GM12878 (cell line): ENCODE data around the gene TAF9B. TPM values are rescaled to one million over a fixed set of nuclear protein-coding genes. Genes with fewer than 3 reads are reported as not detected.

Experiments used
- ATAC-seq: fragments of 200-7000 bp; cut with Tn5 transposase; 3 replicates; pipeline ENCODE4 v1.9.1; 2020; ENCODE audit warnings: mild to moderate bottlenecking, moderate library complexity
- BruUV-seq: library from RNA; stranded (reverse); fragments of 400-500 nt; replicated peaks from 2 replicates; lab custom pipeline; 2021; lab: Mats Ljungman, UMichigan
- CTCF ChIA-PET: fragments of 300-600 bp; sonication (Branson Sonifier 250); formaldehyde crosslinking; extraction: SDS; loops from one replicate; lab custom pipeline; 2021; ENCODE audit warnings: inconsistent platforms; lab: Yijun Ruan, JAX
- POLR2A ChIA-PET: fragments of 350-600 bp; formaldehyde crosslinking; extraction: SDS; loops from one replicate; lab custom pipeline; 2021; ENCODE audit warnings: inconsistent platforms; lab: Charles Lee
- RAD21 ChIA-PET: fragments of 300-600 bp; sonication (Branson Sonifier 250); formaldehyde crosslinking; loops from one replicate; lab custom pipeline; 2023; ENCODE audit warnings: antibody characterized with exemption; ENCODE audit not compliant: unreplicated experiment; lab: Charles Lee
- SMC1A ChIA-PET: fragments of 300-600 bp; sonication (Branson Sonifier 250); formaldehyde crosslinking; loops from one replicate; lab custom pipeline; 2023; ENCODE audit not compliant: unreplicated experiment, uncharacterized antibody; lab: Charles Lee
- DNase-seq: peaks from one replicate; pipeline ENCODE4 v3.0.0-alpha.2; 2011; ENCODE audit warnings: low read depth, low spot score
- FAIRE-seq: peaks from 3 replicates; lab custom pipeline; 2011; peaks lifted over from hg19 to GRCh38; lab: Jason Lieb, UNC
- H2AFZ ChIP-seq: 2 replicates; pipeline ENCODE4 v1.6.0; 2011; ENCODE audit warnings: low read depth, low read length, control low read depth; ENCODE audit not compliant: control insufficient read depth
- H3K27ac ChIP-seq: 2 replicates; pipeline ENCODE4 v1.5.1; 2011; ENCODE audit warnings: control low read depth; ENCODE audit not compliant: control insufficient read depth, insufficient read depth
- H3K27me3 ChIP-seq, 2 experiments: replicated peaks in 1 of 2; 2 replicates each; pipeline versions ENCODE4 v1.6.0 to v1.6.1; 2011; ENCODE audit warnings: low read length in 1 of 2; ENCODE audit not compliant: control insufficient read depth in 2 of 2, insufficient read depth in 2 of 2
- H3K36me3 ChIP-seq, 2 experiments: 2 replicates each; pipeline ENCODE4 v1.5.1; 2011; ENCODE audit warnings: low read length in 1 of 2; ENCODE audit not compliant: control insufficient read depth in 2 of 2, insufficient read depth in 2 of 2
- H3K4me1 ChIP-seq: 2 replicates; pipeline ENCODE4 v1.6.1; 2011; ENCODE audit warnings: mild to moderate bottlenecking, low read length, moderate library complexity, mixed read lengths; ENCODE audit not compliant: control insufficient read depth, insufficient read depth
- H3K4me2 ChIP-seq: 2 replicates; pipeline ENCODE4 v1.6.0; 2011; ENCODE audit warnings: control low read depth; ENCODE audit not compliant: control insufficient read depth, insufficient read depth
- H3K4me3 ChIP-seq: fragments of 200-600 bp; sonication (generic); 2 replicates; pipeline ENCODE4 v1.5.1; 2016
- H3K79me2 ChIP-seq: 2 replicates; pipeline ENCODE4 v1.6.0; 2011; ENCODE audit warnings: low read length; ENCODE audit not compliant: control insufficient read depth, insufficient read depth
- H3K9ac ChIP-seq: 2 replicates; pipeline ENCODE4 v1.8.0; 2011; ENCODE audit warnings: low read length, control low read depth, mixed read lengths; ENCODE audit not compliant: control insufficient read depth, insufficient read depth
- H3K9me3 ChIP-seq: replicated peaks from 3 replicates; pipeline ENCODE4 v1.5.1; 2011; ENCODE audit warnings: mild to moderate bottlenecking, low read length; ENCODE audit not compliant: control insufficient read depth, insufficient read depth
- H4K20me1 ChIP-seq: 2 replicates; pipeline ENCODE4 v1.6.0; 2011; ENCODE audit not compliant: control insufficient read depth, insufficient read depth
- CBX5 ChIP-seq: sonication (generic); IDR thresholded peaks from 2 replicates; pipeline ENCODE4 v1.6.1; 2016; ENCODE audit warnings: low read depth, moderate library complexity, mild to moderate bottlenecking, inconsistent platforms
- CEBPB ChIP-seq, 2 experiments: fragments of 150-350 bp in 1 of 2; IDR thresholded peaks; 2 replicates each; pipeline ENCODE4 v1.6.1; 2012 to 2014; ENCODE audit warnings: low read depth in 2 of 2, low read length in 2 of 2, borderline replicate concordance in 1 of 2, inconsistent platforms in 1 of 2
- FOXK2 ChIP-seq: fragments of 450-650 bp; IDR thresholded peaks from 2 replicates; pipeline ENCODE4 v1.6.1; 2017; ENCODE audit warnings: mild to moderate bottlenecking, moderate library complexity
- NBN ChIP-seq: fragments of 450-650 bp; IDR thresholded peaks from 2 replicates; pipeline ENCODE4 v1.6.1; 2016
- NFIC ChIP-seq: IDR thresholded peaks from 2 replicates; pipeline ENCODE4 v1.6.1; 2012; ENCODE audit warnings: low read depth, mild to moderate bottlenecking, inconsistent platforms, low read length, moderate library complexity
- RAD21 ChIP-seq: IDR thresholded peaks from 2 replicates; pipeline ENCODE4 v1.6.1; 2011; ENCODE audit warnings: mild to moderate bottlenecking, low read depth, low read length, moderate library complexity; ENCODE audit not compliant: insufficient read depth
- TBL1XR1 ChIP-seq: IDR thresholded peaks from 2 replicates; pipeline ENCODE4 v1.6.1; 2012; ENCODE audit warnings: low read depth, low read length, improper control_type of control experiment
- WGBS: methylation state at CpG from one replicate; pipeline ENCODE4 v1.1.6; 2016; ENCODE audit warnings: low lambda C conversion rate; ENCODE audit not compliant: insufficient replicate concordance, insufficient coverage; ENCODE audit errors: missing lambda C conversion rate; 5-methylcytosine and 5-hydroxymethylcytosine counted together
- in situ Hi-C: fragments of 300-500 bp; cut with MboI; formaldehyde crosslinking; loops from 9 replicates; pipeline ENCODE4 v1.14.3; 2018; ENCODE audit warnings: mixed read lengths
- intact Hi-C: fragments of 100-400 bp; cut with micrococcal nuclease; formaldehyde crosslinking; loops from one replicate; pipeline ENCODE4 v1.14.2; 2022; ENCODE audit not compliant: unreplicated experiment
- polyA plus RNA-seq, 11 experiments: library from polyadenylated mRNA; depleted of rRNA in 4 of 11; unstranded in 6 of 11; stranded (reverse) in 5 of 11; fragments of >200 nt; fragmentation: Nextera tagmentation in 4 of 11; fragmentation: Illumina TruSeq in 1 of 11; extraction: Ambion mirVana in 4 of 11; extraction: Trizol in 1 of 11; gene quantifications; 1 replicate in 1 of 11; 2 replicates in 10 of 11; pipeline versions ENCODE4 v1.2.1 to v1.2.3, GENCODE V29; 2011 to 2016; ENCODE audit warnings: inconsistent platforms in 2 of 11, missing spikeins in 2 of 11, low read depth in 1 of 11
- total RNA-seq, 4 experiments: library from RNA; depleted of rRNA in 3 of 4; stranded (reverse); fragments of >200 nt in 3 of 4; fragmentation: Illumina TruSeq in 1 of 4; extraction: Trizol in 1 of 4; gene quantifications; 2 replicates each; pipeline versions ENCODE4 v1.2.1 to v1.2.3, GENCODE V29; 2013 to 2021
- TF ChIP-seq, protein P1 (sequence below): fragments of 450-650 bp; IDR thresholded peaks from 2 replicates; pipeline ENCODE4 v1.6.1; 2017; ENCODE audit warnings: borderline replicate concordance
- TF ChIP-seq, protein P2 (sequence below): fragments of 450-650 bp; IDR thresholded peaks from 2 replicates; pipeline ENCODE4 v1.6.1; 2018; ENCODE audit warnings: borderline replicate concordance, mild to moderate bottlenecking; ENCODE audit not compliant: partially characterized antibody
- TF ChIP-seq, protein P3 (sequence below): fragments of 450-650 bp; IDR thresholded peaks from 2 replicates; pipeline ENCODE4 v1.6.1; 2014; ENCODE audit warnings: mild to moderate bottlenecking
- TF ChIP-seq, protein P4 (sequence below): fragments of 450-650 bp; IDR thresholded peaks from 2 replicates; pipeline ENCODE4 v1.6.1; 2016; ENCODE audit warnings: mild to moderate bottlenecking
- TF ChIP-seq, protein P5 (sequence below): IDR thresholded peaks from 2 replicates; pipeline ENCODE4 v1.6.1; 2012; ENCODE audit warnings: low read depth, low read length, improper control_type of control experiment

TAF9B gene
- total and polyA plus RNA-seq, 10 of the 15 experiments (the other 5 are each of a cell fraction or from before 2014, with no cell fraction given): 14.9 to 42.5 (median 22.3) TPM

DNA sequence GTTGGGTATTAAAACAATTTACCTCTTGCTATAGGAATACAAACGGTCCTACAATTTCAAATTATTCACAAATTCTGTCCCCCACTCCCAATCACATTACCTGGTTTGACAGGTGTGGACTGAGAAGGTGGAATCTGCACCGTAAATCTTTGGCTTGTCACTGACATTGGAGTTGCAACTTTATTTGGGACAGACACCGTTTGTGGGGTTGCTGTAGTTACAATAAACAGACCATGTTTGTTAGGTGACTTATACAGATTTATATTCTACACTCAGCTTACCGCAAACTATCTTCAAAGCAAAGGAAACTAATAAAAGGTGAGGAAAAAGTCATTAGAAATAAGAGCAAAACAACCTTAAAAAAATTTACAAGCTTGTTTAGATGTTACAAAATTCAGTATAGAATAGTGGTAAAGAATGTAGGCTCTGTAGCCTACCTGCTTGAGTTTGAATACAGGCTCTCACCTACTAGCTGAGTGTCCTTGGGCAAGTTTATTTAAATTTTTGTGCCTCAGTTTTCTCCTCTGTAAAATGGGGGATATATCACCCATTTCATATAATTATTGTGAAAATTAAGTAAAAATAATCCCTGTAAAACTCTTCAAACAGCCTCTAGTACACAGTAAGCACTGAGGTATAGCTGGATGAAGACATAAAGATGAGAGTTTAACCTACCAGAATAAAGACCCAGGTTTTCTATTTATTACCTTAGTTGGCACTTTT, 6.1 kb downstream of the TAF9B start:
- Histone ChIP-seq H3K36me3 (peaks cover 0 to 6% of the 10 kb centered on the region in 2 experiments; a peak in 2 of 4 replicates), H3K27me3 (no peaks in the 10 kb centered on the region), H3K9ac (no peak overlapping the region), H3K4me2 (no peak overlapping the region), H3K4me1 (no peaks in the 10 kb centered on the region), H4K20me1 (no peaks in the 10 kb centered on the region), H2AFZ (no peak overlapping the region), H3K27ac (no peak overlapping the region), H3K9me3 (no peaks in the 10 kb centered on the region), H3K79me2 (no peaks in the 10 kb centered on the region), H3K4me3 (no peak overlapping the region)
- DNase-seq (no peak), FAIRE-seq (no peak), ATAC-seq (no peak)
- in situ Hi-C loops: no loop called here
- ChIA-PET RAD21 (no interaction called here), CTCF (interaction anchor here (1.6 kb wide), 1 partner anchor 9 kb away, joined by 3 read pairs; no protein-coding TSS in a partner anchor), SMC1A (no interaction called here), POLR2A (interaction anchor here (0.8 to 1.2 kb wide), 2 partner anchors 8 to 26 kb away, joined by 3 read pairs; no protein-coding TSS in a partner anchor)
- WGBS: 73% methylated on average over 4 of the region's 4 CpGs
- no TSS peak for BruUV-seq
- intact Hi-C loops: loop anchor here (10.0 kb wide), 2 partner anchors 381 to 951 kb away; no protein-coding TSS in a partner anchor
- TF ChIP-seq CBX5: no peak
- TF ChIP-seq NBN: no peak
- TF ChIP-seq, protein P1, sequence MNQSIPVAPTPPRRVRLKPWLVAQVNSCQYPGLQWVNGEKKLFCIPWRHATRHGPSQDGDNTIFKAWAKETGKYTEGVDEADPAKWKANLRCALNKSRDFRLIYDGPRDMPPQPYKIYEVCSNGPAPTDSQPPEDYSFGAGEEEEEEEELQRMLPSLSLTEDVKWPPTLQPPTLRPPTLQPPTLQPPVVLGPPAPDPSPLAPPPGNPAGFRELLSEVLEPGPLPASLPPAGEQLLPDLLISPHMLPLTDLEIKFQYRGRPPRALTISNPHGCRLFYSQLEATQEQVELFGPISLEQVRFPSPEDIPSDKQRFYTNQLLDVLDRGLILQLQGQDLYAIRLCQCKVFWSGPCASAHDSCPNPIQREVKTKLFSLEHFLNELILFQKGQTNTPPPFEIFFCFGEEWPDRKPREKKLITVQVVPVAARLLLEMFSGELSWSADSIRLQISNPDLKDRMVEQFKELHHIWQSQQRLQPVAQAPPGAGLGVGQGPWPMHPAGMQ: no peak
- TF ChIP-seq NFIC: no peak
- TF ChIP-seq, protein P2, sequence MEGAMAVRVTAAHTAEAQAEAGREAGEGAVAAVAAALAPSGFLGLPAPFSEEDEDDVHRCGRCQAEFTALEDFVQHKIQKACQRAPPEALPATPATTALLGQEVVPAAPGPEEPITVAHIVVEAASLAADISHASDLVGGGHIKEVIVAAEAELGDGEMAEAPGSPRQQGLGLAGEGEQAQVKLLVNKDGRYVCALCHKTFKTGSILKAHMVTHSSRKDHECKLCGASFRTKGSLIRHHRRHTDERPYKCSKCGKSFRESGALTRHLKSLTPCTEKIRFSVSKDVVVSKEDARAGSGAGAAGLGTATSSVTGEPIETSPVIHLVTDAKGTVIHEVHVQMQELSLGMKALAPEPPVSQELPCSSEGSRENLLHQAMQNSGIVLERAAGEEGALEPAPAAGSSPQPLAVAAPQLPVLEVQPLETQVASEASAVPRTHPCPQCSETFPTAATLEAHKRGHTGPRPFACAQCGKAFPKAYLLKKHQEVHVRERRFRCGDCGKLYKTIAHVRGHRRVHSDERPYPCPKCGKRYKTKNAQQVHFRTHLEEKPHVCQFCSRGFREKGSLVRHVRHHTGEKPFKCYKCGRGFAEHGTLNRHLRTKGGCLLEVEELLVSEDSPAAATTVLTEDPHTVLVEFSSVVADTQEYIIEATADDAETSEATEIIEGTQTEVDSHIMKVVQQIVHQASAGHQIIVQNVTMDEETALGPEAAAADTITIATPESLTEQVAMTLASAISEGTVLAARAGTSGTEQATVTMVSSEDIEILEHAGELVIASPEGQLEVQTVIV: no peak
- no peak for TF ChIP-seq CEBPB (IDR thresholded peaks at IDR 0.05; ENCODE audit: borderline replicate concordance in 1 of 2, low read depth in 2 of 2, low read length in 2 of 2)
- no peak for TF ChIP-seq TBL1XR1
- TF ChIP-seq, protein P3, sequence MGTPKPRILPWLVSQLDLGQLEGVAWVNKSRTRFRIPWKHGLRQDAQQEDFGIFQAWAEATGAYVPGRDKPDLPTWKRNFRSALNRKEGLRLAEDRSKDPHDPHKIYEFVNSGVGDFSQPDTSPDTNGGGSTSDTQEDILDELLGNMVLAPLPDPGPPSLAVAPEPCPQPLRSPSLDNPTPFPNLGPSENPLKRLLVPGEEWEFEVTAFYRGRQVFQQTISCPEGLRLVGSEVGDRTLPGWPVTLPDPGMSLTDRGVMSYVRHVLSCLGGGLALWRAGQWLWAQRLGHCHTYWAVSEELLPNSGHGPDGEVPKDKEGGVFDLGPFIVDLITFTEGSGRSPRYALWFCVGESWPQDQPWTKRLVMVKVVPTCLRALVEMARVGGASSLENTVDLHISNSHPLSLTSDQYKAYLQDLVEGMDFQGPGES: no peak
- TF ChIP-seq, protein P4, sequence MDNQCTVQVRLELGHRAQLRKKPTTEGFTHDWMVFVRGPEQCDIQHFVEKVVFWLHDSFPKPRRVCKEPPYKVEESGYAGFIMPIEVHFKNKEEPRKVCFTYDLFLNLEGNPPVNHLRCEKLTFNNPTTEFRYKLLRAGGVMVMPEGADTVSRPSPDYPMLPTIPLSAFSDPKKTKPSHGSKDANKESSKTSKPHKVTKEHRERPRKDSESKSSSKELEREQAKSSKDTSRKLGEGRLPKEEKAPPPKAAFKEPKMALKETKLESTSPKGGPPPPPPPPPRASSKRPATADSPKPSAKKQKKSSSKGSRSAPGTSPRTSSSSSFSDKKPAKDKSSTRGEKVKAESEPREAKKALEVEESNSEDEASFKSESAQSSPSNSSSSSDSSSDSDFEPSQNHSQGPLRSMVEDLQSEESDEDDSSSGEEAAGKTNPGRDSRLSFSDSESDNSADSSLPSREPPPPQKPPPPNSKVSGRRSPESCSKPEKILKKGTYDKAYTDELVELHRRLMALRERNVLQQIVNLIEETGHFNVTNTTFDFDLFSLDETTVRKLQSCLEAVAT: no peak
- TF ChIP-seq, protein P5, sequence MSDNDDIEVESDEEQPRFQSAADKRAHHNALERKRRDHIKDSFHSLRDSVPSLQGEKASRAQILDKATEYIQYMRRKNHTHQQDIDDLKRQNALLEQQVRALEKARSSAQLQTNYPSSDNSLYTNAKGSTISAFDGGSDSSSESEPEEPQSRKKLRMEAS: no peak
- no peak for TF ChIP-seq RAD21
- no peak for TF ChIP-seq FOXK2
